HepG2 (cell line): ENCODE results near the gene FMNL2. TPM values are rescaled to one million over a fixed set of nuclear protein-coding genes. Genes with fewer than 3 reads are reported as not detected.
A peak's percentile ranks its signal among the peaks of the same experiment; 100 is the strongest.

Experiments
- EHMT2 ChIP-seq: fragments of 200-600 bp; sonication (generic); IDR thresholded peaks from 2 replicates; pipeline ENCODE4 v1.7.0; 2017; ENCODE audit warnings: antibody characterized with exemption, low read depth, low read length, borderline replicate concordance
- EZH2 ChIP-seq: conservative IDR thresholded peaks from 2 replicates; pipeline ENCODE4 v1.6.1; 2012; ENCODE audit warnings: mild to moderate bottlenecking, low read depth, low read length, moderate library complexity
- GTF2F1 ChIP-seq: fragments of 150-350 bp; IDR thresholded peaks from 2 replicates; pipeline ENCODE4 v1.6.1; 2014; ENCODE audit warnings: low read length
- HMG20B ChIP-seq: conservative IDR thresholded peaks from 2 replicates; pipeline ENCODE4 v1.6.1; 2016; ENCODE audit warnings: missing genetic modification reagents, missing compliant biosample characterization
- JUNB ChIP-seq: sonication (generic); formaldehyde crosslinking; IDR thresholded peaks from 2 replicates; pipeline ENCODE4 v1.8.0; 2022; ENCODE audit warnings: missing genetic modification reagents, mild to moderate bottlenecking, borderline replicate concordance
- KDM2A ChIP-seq: sonication (generic); formaldehyde crosslinking; IDR thresholded peaks from 2 replicates; pipeline ENCODE4 v1.4.0; 2020; ENCODE audit warnings: low read depth, missing genetic modification reagents, borderline replicate concordance
- NCOA2 ChIP-seq: sonication (generic); formaldehyde crosslinking; IDR thresholded peaks from 2 replicates; pipeline ENCODE4 v1.8.0; 2022; ENCODE audit warnings: inconsistent platforms
- RBAK ChIP-seq: sonication (generic); formaldehyde crosslinking; IDR thresholded peaks from 2 replicates; pipeline ENCODE4 v1.5.1; 2020; ENCODE audit warnings: mild to moderate bottlenecking, missing genetic modification reagents
- SUZ12 ChIP-seq: fragments of 150-350 bp; IDR thresholded peaks from 2 replicates; pipeline ENCODE4 v1.6.1; 2014; ENCODE audit warnings: low read depth, low read length
- ZKSCAN1 ChIP-seq: fragments of 150-350 bp; IDR thresholded peaks from 2 replicates; pipeline ENCODE4 v1.6.1; 2014; ENCODE audit warnings: low read length
- ZNF296 ChIP-seq: sonication (generic); formaldehyde crosslinking; conservative IDR thresholded peaks from 2 replicates; pipeline ENCODE4 v1.5.0; 2020; ENCODE audit warnings: mild to moderate bottlenecking, missing genetic modification reagents
- ZNF34 ChIP-seq: sonication (generic); formaldehyde crosslinking; IDR thresholded peaks from 2 replicates; pipeline ENCODE4 v1.4.0; 2020; ENCODE audit warnings: mild to moderate bottlenecking, missing genetic modification reagents, borderline replicate concordance
- ZNF431 ChIP-seq: sonication (generic); formaldehyde crosslinking; IDR thresholded peaks from 2 replicates; pipeline ENCODE4 v1.9.0; 2022; ENCODE audit warnings: missing genetic modification reagents, low read depth, mild to moderate bottlenecking, borderline replicate concordance
- ZNF549 ChIP-seq: sonication (generic); formaldehyde crosslinking; IDR thresholded peaks from 2 replicates; pipeline ENCODE4 v1.5.0; 2020; ENCODE audit warnings: missing genetic modification reagents
- ZNF569 ChIP-seq: sonication (generic); formaldehyde crosslinking; IDR thresholded peaks from 2 replicates; pipeline ENCODE4 v1.5.0; 2020; ENCODE audit warnings: mild to moderate bottlenecking, missing genetic modification reagents, moderate library complexity, borderline replicate concordance
- polyA plus RNA-seq, 8 experiments: library from polyadenylated mRNA; depleted of rRNA in 3 of 8; stranded (reverse) in 7 of 8; unstranded in 1 of 8; fragments of >200 nt; fragmentation: Illumina TruSeq in 4 of 8; extraction: Trizol in 4 of 8; gene quantifications; 2 replicates each; pipeline versions ENCODE4 v1.2.1 to v1.2.3, GENCODE V29; 2011 to 2016; ENCODE audit warnings: low read depth in 4 of 8, missing spikeins in 1 of 8, mixed read lengths in 1 of 8; ENCODE audit not compliant: insufficient read depth in 1 of 8
- total RNA-seq, 5 experiments: library from RNA; depleted of rRNA; stranded (reverse); fragments of >200 nt; fragmentation: Illumina TruSeq; extraction: Trizol; gene quantifications; 2 replicates each; pipeline ENCODE4 v1.2.3, GENCODE V29; 2016; ENCODE audit warnings: low read depth in 1 of 5
- TF ChIP-seq, protein P1 (sequence below): sonication (generic); formaldehyde crosslinking; IDR thresholded peaks from 2 replicates; pipeline ENCODE4 v1.9.0; 2021; ENCODE audit warnings: missing genetic modification reagents, borderline replicate concordance
- TF ChIP-seq, protein P2 (sequence below): sonication (generic); formaldehyde crosslinking; IDR thresholded peaks from 2 replicates; pipeline ENCODE4 v1.4.0; 2020; ENCODE audit warnings: mild to moderate bottlenecking, missing genetic modification reagents
- TF ChIP-seq, protein P3 (sequence below): sonication (generic); formaldehyde crosslinking; IDR thresholded peaks from 2 replicates; pipeline ENCODE4 v1.5.0; 2020; ENCODE audit warnings: mild to moderate bottlenecking, missing genetic modification reagents, borderline replicate concordance

Gene FMNL2
- total and polyA plus RNA-seq, 2 of the 13 experiments (the other 11 are each of a cell fraction or from before 2014, with no cell fraction given), result 66.5 to 67.7 TPM

DNA sequence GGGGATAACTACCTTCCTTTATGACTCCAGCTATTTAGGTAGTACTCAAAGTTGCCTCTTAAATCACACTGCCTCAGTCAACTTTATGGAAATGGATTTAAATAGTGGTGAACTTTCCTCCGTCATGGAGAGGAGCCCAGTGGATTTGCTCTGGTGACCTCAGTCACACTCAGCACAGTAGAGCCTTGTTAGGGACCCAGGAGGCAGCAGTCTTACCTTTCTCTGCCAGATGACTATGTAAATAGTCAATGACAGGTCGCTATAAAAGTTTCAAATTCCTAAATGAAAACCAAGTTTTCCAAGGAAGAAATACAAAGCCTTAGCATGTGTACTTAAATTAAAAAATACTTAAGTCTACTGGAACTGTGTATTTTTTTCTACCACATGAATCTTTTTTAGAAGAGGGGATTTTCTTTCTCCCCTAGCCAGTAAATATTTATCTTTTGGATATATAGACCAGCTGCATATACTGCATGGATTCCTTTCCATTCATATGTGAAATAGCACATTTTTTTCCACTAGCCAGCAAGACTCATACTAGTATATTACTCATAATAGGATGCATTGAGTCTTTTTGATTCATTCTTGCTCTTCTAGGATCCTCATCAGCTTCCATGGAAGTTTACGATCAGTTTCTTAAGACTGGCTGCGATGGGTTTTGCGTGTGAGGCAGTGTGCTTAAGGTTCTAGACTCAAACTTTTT is 147.1 kb downstream of the FMNL2 start (continued):
- TF ChIP-seq, protein P1, sequence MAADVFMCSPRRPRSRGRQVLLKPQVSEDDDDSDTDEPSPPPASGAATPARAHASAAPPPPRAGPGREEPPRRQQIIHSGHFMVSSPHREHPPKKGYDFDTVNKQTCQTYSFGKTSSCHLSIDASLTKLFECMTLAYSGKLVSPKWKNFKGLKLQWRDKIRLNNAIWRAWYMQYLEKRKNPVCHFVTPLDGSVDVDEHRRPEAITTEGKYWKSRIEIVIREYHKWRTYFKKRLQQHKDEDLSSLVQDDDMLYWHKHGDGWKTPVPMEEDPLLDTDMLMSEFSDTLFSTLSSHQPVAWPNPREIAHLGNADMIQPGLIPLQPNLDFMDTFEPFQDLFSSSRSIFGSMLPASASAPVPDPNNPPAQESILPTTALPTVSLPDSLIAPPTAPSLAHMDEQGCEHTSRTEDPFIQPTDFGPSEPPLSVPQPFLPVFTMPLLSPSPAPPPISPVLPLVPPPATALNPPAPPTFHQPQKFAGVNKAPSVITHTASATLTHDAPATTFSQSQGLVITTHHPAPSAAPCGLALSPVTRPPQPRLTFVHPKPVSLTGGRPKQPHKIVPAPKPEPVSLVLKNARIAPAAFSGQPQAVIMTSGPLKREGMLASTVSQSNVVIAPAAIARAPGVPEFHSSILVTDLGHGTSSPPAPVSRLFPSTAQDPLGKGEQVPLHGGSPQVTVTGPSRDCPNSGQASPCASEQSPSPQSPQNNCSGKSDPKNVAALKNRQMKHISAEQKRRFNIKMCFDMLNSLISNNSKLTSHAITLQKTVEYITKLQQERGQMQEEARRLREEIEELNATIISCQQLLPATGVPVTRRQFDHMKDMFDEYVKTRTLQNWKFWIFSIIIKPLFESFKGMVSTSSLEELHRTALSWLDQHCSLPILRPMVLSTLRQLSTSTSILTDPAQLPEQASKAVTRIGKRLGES (CRISPR knock-in tag), result no peak
- TF ChIP-seq RBAK (CRISPR knock-in tag), result no peak
- no peak for TF ChIP-seq SUZ12
- TF ChIP-seq ZNF431, result no peak
- TF ChIP-seq EZH2, result no peak
- no peak for TF ChIP-seq ZNF569 (CRISPR knock-in tag)
- no peak for TF ChIP-seq GTF2F1
- TF ChIP-seq ZNF296 (CRISPR knock-in tag), result no peak
- no peak; the same call in 1 of the 2 replicates for TF ChIP-seq NCOA2 (CRISPR knock-in tag)
- TF ChIP-seq, protein P2, sequence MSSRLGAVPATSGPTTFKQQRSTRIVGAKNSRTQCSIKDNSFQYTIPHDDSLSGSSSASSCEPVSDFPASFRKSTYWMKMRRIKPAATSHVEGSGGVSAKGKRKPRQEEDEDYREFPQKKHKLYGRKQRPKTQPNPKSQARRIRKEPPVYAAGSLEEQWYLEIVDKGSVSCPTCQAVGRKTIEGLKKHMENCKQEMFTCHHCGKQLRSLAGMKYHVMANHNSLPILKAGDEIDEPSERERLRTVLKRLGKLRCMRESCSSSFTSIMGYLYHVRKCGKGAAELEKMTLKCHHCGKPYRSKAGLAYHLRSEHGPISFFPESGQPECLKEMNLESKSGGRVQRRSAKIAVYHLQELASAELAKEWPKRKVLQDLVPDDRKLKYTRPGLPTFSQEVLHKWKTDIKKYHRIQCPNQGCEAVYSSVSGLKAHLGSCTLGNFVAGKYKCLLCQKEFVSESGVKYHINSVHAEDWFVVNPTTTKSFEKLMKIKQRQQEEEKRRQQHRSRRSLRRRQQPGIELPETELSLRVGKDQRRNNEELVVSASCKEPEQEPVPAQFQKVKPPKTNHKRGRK (CRISPR knock-in tag), result no peak
- no peak for TF ChIP-seq JUNB (CRISPR knock-in tag)
- no peak for TF ChIP-seq ZNF549 (CRISPR knock-in tag)
- no peak for TF ChIP-seq ZKSCAN1
- TF ChIP-seq ZNF34 (CRISPR knock-in tag), result no peak
- TF ChIP-seq KDM2A (CRISPR knock-in tag), result no peak
- peak; percentile 76; the same call in 1 of the 2 replicates for TF ChIP-seq EHMT2
- TF ChIP-seq HMG20B, result no peak
- TF ChIP-seq, protein P3, sequence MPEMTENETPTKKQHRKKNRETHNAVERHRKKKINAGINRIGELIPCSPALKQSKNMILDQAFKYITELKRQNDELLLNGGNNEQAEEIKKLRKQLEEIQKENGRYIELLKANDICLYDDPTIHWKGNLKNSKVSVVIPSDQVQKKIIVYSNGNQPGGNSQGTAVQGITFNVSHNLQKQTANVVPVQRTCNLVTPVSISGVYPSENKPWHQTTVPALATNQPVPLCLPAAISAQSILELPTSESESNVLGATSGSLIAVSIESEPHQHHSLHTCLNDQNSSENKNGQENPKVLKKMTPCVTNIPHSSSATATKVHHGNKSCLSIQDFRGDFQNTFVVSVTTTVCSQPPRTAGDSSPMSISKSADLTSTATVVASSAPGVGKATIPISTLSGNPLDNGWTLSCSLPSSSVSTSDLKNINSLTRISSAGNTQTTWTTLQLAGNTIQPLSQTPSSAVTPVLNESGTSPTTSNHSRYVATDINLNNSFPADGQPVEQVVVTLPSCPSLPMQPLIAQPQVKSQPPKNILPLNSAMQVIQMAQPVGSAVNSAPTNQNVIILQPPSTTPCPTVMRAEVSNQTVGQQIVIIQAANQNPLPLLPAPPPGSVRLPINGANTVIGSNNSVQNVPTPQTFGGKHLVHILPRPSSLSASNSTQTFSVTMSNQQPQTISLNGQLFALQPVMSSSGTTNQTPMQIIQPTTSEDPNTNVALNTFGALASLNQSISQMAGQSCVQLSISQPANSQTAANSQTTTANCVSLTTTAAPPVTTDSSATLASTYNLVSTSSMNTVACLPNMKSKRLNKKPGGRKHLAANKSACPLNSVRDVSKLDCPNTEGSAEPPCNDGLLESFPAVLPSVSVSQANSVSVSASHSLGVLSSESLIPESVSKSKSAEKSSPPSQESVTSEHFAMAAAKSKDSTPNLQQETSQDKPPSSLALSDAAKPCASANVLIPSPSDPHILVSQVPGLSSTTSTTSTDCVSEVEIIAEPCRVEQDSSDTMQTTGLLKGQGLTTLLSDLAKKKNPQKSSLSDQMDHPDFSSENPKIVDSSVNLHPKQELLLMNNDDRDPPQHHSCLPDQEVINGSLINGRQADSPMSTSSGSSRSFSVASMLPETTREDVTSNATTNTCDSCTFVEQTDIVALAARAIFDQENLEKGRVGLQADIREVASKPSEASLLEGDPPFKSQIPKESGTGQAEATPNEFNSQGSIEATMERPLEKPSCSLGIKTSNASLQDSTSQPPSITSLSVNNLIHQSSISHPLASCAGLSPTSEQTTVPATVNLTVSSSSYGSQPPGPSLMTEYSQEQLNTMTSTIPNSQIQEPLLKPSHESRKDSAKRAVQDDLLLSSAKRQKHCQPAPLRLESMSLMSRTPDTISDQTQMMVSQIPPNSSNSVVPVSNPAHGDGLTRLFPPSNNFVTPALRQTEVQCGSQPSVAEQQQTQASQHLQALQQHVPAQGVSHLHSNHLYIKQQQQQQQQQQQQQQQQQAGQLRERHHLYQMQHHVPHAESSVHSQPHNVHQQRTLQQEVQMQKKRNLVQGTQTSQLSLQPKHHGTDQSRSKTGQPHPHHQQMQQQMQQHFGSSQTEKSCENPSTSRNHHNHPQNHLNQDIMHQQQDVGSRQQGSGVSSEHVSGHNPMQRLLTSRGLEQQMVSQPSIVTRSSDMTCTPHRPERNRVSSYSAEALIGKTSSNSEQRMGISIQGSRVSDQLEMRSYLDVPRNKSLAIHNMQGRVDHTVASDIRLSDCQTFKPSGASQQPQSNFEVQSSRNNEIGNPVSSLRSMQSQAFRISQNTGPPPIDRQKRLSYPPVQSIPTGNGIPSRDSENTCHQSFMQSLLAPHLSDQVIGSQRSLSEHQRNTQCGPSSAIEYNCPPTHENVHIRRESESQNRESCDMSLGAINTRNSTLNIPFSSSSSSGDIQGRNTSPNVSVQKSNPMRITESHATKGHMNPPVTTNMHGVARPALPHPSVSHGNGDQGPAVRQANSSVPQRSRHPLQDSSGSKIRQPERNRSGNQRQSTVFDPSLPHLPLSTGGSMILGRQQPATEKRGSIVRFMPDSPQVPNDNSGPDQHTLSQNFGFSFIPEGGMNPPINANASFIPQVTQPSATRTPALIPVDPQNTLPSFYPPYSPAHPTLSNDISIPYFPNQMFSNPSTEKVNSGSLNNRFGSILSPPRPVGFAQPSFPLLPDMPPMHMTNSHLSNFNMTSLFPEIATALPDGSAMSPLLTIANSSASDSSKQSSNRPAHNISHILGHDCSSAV (CRISPR knock-in tag), result no peak
